H9 (cell line): ENCODE data around the gene POGLUT2. TPM values are rescaled to one million over a fixed set of nuclear protein-coding genes. Genes with fewer than 3 reads are reported as not detected.

Experiments
- DNase-seq: peaks from one replicate; pipeline ENCODE4 v3.0.0-alpha.2; 2017
- H2AFZ ChIP-seq: one replicate; pipeline ENCODE4 v1.6.1; 2013; ENCODE audit warnings: mild to moderate bottlenecking, low read length, control low read depth, moderate library complexity
- H2AK5ac ChIP-seq: 2 replicates; pipeline ENCODE4 v1.6.1; 2013; ENCODE audit warnings: low read length, control low read depth, mixed read lengths; ENCODE audit not compliant: insufficient read length
- H2BK120ac ChIP-seq: one replicate; pipeline ENCODE4 v1.6.1; 2013; ENCODE audit warnings: low read depth, mild to moderate bottlenecking, low read length, control low read depth, inconsistent platforms; ENCODE audit not compliant: poor library complexity, severe bottlenecking
- H2BK12ac ChIP-seq: 2 replicates; pipeline ENCODE4 v1.6.1; 2013; ENCODE audit warnings: low read length, control low read depth, mixed read lengths, low read depth; ENCODE audit not compliant: insufficient read length
- H2BK15ac ChIP-seq: 2 replicates; pipeline ENCODE4 v1.6.1; 2013; ENCODE audit warnings: low read depth, low read length, control low read depth
- H2BK20ac ChIP-seq: one replicate; pipeline ENCODE4 v1.6.1; 2013; ENCODE audit warnings: low read depth, mild to moderate bottlenecking, low read length, control low read depth, inconsistent platforms; ENCODE audit not compliant: poor library complexity, severe bottlenecking
- H2BK5ac ChIP-seq: 2 replicates; pipeline ENCODE4 v1.6.1; 2013; ENCODE audit warnings: low read length, control low read depth, mixed read lengths; ENCODE audit not compliant: insufficient read length
- H3K14ac ChIP-seq: 2 replicates; pipeline ENCODE4 v1.6.1; 2013; ENCODE audit warnings: low read length, control low read depth; ENCODE audit not compliant: insufficient read depth
- H3K18ac ChIP-seq: 2 replicates; pipeline ENCODE4 v1.6.1; 2013; ENCODE audit warnings: low read depth, mild to moderate bottlenecking, mixed read lengths, low read length, control low read depth; ENCODE audit not compliant: insufficient read length
- H3K23ac ChIP-seq: 2 replicates; pipeline ENCODE4 v1.6.1; 2013; ENCODE audit warnings: low read length, control low read depth, mixed read lengths, low read depth; ENCODE audit not compliant: insufficient read length
- H3K23me2 ChIP-seq: 2 replicates; pipeline ENCODE4 v1.6.1; 2013; ENCODE audit warnings: low read depth, mild to moderate bottlenecking, mixed read lengths, low read length, control low read depth; ENCODE audit not compliant: insufficient read length, poor library complexity, severe bottlenecking
- H3K27ac ChIP-seq: 2 replicates; pipeline ENCODE4 v1.5.1; 2013; ENCODE audit warnings: low read length, control low read depth, mixed read lengths, low read depth; ENCODE audit not compliant: insufficient read length
- H3K27me3 ChIP-seq: 2 replicates; pipeline ENCODE4 v1.6.1; 2013; ENCODE audit warnings: low read length, control low read depth, inconsistent platforms; ENCODE audit not compliant: insufficient read depth
- H3K4ac ChIP-seq: 2 replicates; pipeline ENCODE4 v1.6.1; 2013; ENCODE audit warnings: low read depth, mild to moderate bottlenecking, control low read depth, inconsistent platforms, low read length, moderate library complexity
- H3K4me1 ChIP-seq: 2 replicates; pipeline ENCODE4 v1.6.1; 2013; ENCODE audit warnings: low read length, control low read depth, inconsistent platforms; ENCODE audit not compliant: insufficient read depth
- H3K4me2 ChIP-seq: 2 replicates; pipeline ENCODE4 v1.6.1; 2013; ENCODE audit warnings: low read length, control low read depth, mixed read lengths; ENCODE audit not compliant: insufficient read length, insufficient read depth
- H3K56ac ChIP-seq: 2 replicates; pipeline ENCODE4 v1.6.1; 2013; ENCODE audit warnings: low read depth, mild to moderate bottlenecking, mixed read lengths, low read length, control low read depth; ENCODE audit not compliant: insufficient read length
- H3K79me1 ChIP-seq: 2 replicates; pipeline ENCODE4 v1.6.1; 2013; ENCODE audit warnings: low read depth, mild to moderate bottlenecking, moderate library complexity, low read length, control low read depth, inconsistent platforms; ENCODE audit not compliant: insufficient read depth, poor library complexity, severe bottlenecking
- H3K79me2 ChIP-seq: 2 replicates; pipeline ENCODE4 v1.6.1; 2013; ENCODE audit warnings: low read length, control low read depth, inconsistent platforms; ENCODE audit not compliant: insufficient read depth
- H3K9ac ChIP-seq: 2 replicates; pipeline ENCODE4 v1.6.1; 2013; ENCODE audit warnings: low read length, control low read depth, mixed read lengths; ENCODE audit not compliant: insufficient read length; ENCODE audit errors: extremely low read depth
- H3K9me3 ChIP-seq: one replicate; pipeline ENCODE4 v1.6.1; 2013; ENCODE audit warnings: low read depth, low read length, inconsistent platforms; ENCODE audit not compliant: control insufficient read depth
- H3T11ph ChIP-seq: one replicate; pipeline ENCODE4 v1.6.1; 2013; ENCODE audit warnings: mild to moderate bottlenecking, low read length, control low read depth, inconsistent platforms
- H4K20me1 ChIP-seq: one replicate; pipeline ENCODE4 v1.6.1; 2013; ENCODE audit not compliant: control insufficient read depth, insufficient read length, insufficient read depth
- H4K5ac ChIP-seq: 2 replicates; pipeline ENCODE4 v1.6.1; 2013; ENCODE audit warnings: low read depth, mild to moderate bottlenecking, mixed read lengths, low read length, control low read depth; ENCODE audit not compliant: insufficient read length
- H4K8ac ChIP-seq: replicated peaks from 2 replicates; pipeline ENCODE4 v1.6.1; 2013; ENCODE audit warnings: low read length, control low read depth, mixed read lengths, low read depth; ENCODE audit not compliant: insufficient read length
- H4K91ac ChIP-seq: 2 replicates; pipeline ENCODE4 v1.6.1; 2013; ENCODE audit warnings: low read depth, mild to moderate bottlenecking, moderate library complexity, mixed read lengths, low read length, control low read depth; ENCODE audit not compliant: insufficient read length
- H3K27ac Mint-ChIP-seq, 3 experiments: 2 replicates in 2 of 3; 3 replicates in 1 of 3; pipeline ENCODE4 v1.8.0; 2020 to 2021; ENCODE audit warnings: mixed read lengths in 3 of 3, mild to moderate bottlenecking in 1 of 3, moderate library complexity in 1 of 3
- H3K27me3 Mint-ChIP-seq: 2 replicates; pipeline ENCODE4 v1.8.0; 2021; ENCODE audit warnings: low read depth, mild to moderate bottlenecking, moderate library complexity, mixed read lengths
- H3K36me3 Mint-ChIP-seq, 3 experiments: 2 replicates in 2 of 3; 3 replicates in 1 of 3; pipeline ENCODE4 v1.8.0; 2020 to 2021; ENCODE audit warnings: low read depth in 3 of 3, mixed read lengths in 3 of 3; ENCODE audit not compliant: insufficient read depth in 1 of 3
- H3K4me1 Mint-ChIP-seq, 2 experiments: 2 replicates each; pipeline ENCODE4 v1.8.0; 2020; ENCODE audit warnings: mixed read lengths in 2 of 2
- H3K4me3 Mint-ChIP-seq, 2 experiments: 2 replicates in 1 of 2; 3 replicates in 1 of 2; pipeline ENCODE4 v1.8.0; 2020 to 2021; ENCODE audit warnings: mild to moderate bottlenecking in 2 of 2, mixed read lengths in 2 of 2, moderate library complexity in 1 of 2
- H3K9me3 Mint-ChIP-seq, 2 experiments: 2 replicates in 1 of 2; 3 replicates in 1 of 2; pipeline ENCODE4 v1.8.0; 2020; ENCODE audit warnings: mild to moderate bottlenecking in 2 of 2, mixed read lengths in 2 of 2, moderate library complexity in 1 of 2
- WGBS: extraction: QIAGEN DNeasy Blood & Tissue Kit; methylation state at CpG from one replicate; pipeline ENCODE4 v1.1.7; 2013; ENCODE audit warnings: missing lambda C conversion rate, low lambda C conversion rate, mixed read lengths; ENCODE audit not compliant: insufficient read length; ENCODE audit errors: extremely low coverage; 5-methylcytosine and 5-hydroxymethylcytosine counted together
- total RNA-seq: library from RNA; stranded (reverse); gene quantifications from 2 replicates; pipeline ENCODE4 v1.2.1, GENCODE V29; 2021
- TF ChIP-seq, protein P1 (sequence below): fragments of 200-600 bp; sonication (generic); conservative IDR thresholded peaks from 3 replicates; pipeline ENCODE4 v1.8.0; 2021; ENCODE audit warnings: antibody characterized with exemption, mild to moderate bottlenecking

POGLUT2 gene
- total RNA-seq, 1 experiment from 2014 or later: 23.5 TPM

DNA sequence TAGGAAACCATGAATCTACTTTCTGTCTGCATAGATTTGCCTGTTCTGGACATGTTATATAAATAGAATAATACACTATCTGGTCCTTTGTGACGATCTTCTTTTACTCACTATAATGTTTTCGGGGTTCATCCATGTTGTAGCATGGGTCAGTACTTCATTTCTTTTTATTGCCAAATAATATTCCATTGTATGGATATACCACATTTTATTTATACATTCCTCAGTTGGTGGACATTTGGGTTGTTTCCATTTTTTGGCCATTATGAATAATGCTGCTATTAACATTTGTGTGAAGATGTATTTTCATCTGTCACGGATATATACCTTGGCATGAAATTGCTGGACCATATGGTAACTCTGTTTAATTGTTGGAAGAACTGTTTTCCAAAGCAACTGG is 6.9 kb upstream of the POGLUT2 start:
- Histone ChIP-seq H4K20me1 (no peaks in the 10 kb centered on the region), H2AFZ (no peak overlapping the region), H3K9me3 (no peaks in the 10 kb centered on the region), H3K4me1 (no peaks in the 10 kb centered on the region), H4K91ac (no peak overlapping the region), H3T11ph (no peak overlapping the region), H3K4me2 (no peak overlapping the region), H4K8ac (no peak overlapping the region), H2AK5ac (no peak overlapping the region), H3K79me1 (no peaks in the 10 kb centered on the region), H3K56ac (no peak overlapping the region), H2BK15ac (no peak overlapping the region), H3K27ac (no peak overlapping the region), H4K5ac (no peak overlapping the region), H3K23ac (no peak overlapping the region), H3K23me2 (peaks cover under 1% of the 10 kb centered on the region), H3K4ac (no peak overlapping the region), H2BK20ac (no peak overlapping the region), H3K18ac (no peak overlapping the region), H2BK12ac (no peak overlapping the region), H3K9ac (no peak overlapping the region), H2BK120ac (no peak overlapping the region), H3K14ac (no peak overlapping the region), H2BK5ac (no peak overlapping the region), H3K79me2 (no peaks in the 10 kb centered on the region; the same call in 1 of the 2 replicates), H3K27me3 (no peaks in the 10 kb centered on the region)
- no peak for DNase-seq
- Mint-ChIP-seq H3K9me3 (no peaks in the 10 kb centered on the region; a peak in 2 of 5 replicates), H3K4me3 (no peak overlapping the region), H3K4me1 (peaks cover 0 to 3% of the 10 kb centered on the region in 2 experiments; a peak in 3 of 4 replicates), H3K36me3 (no peaks in the 10 kb centered on the region; a peak in 1 of 7 replicates), H3K27me3 (no peaks in the 10 kb centered on the region), H3K27ac (no peak overlapping the region)
- TF ChIP-seq, protein P1, sequence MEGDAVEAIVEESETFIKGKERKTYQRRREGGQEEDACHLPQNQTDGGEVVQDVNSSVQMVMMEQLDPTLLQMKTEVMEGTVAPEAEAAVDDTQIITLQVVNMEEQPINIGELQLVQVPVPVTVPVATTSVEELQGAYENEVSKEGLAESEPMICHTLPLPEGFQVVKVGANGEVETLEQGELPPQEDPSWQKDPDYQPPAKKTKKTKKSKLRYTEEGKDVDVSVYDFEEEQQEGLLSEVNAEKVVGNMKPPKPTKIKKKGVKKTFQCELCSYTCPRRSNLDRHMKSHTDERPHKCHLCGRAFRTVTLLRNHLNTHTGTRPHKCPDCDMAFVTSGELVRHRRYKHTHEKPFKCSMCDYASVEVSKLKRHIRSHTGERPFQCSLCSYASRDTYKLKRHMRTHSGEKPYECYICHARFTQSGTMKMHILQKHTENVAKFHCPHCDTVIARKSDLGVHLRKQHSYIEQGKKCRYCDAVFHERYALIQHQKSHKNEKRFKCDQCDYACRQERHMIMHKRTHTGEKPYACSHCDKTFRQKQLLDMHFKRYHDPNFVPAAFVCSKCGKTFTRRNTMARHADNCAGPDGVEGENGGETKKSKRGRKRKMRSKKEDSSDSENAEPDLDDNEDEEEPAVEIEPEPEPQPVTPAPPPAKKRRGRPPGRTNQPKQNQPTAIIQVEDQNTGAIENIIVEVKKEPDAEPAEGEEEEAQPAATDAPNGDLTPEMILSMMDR: no peak
- no CpG with 5 or more reads among the region's 3 CpGs for WGBS
